Mesenchymal stem cell (in vitro differentiated cells and primary cell): ENCODE results near the gene LAMP2.
"Not testable (repeated sequence)": the region's sequence is repeated elsewhere in the genome, so short reads cannot be mapped to it uniquely, and the experiment has no call there.

ENCODE experiments used
- DNase-seq: peaks from one replicate; pipeline ENCODE4 v3.0.0-alpha.2; 2013
- H2AFZ ChIP-seq: one replicate; pipeline ENCODE4 v1.6.1; 2013; ENCODE audit warnings: low read depth, mild to moderate bottlenecking, control low read depth, inconsistent platforms, low read length, moderate library complexity
- H2AK5ac ChIP-seq: 2 replicates; pipeline ENCODE4 v1.6.1; 2013; ENCODE audit warnings: low read length, moderate library complexity, mild to moderate bottlenecking, inconsistent platforms; ENCODE audit not compliant: severe bottlenecking
- H2BK120ac ChIP-seq: one replicate; pipeline ENCODE4 v1.6.1; 2013; ENCODE audit warnings: low read depth, mild to moderate bottlenecking, inconsistent platforms, low read length, moderate library complexity
- H2BK12ac ChIP-seq, 2 experiments: one replicate each; pipeline ENCODE4 v1.6.1; 2013; ENCODE audit warnings: inconsistent platforms in 2 of 2, low read length in 2 of 2, mild to moderate bottlenecking in 2 of 2, moderate library complexity in 2 of 2, control low read depth in 1 of 2
- H2BK15ac ChIP-seq: one replicate; pipeline ENCODE4 v1.6.1; 2013; ENCODE audit warnings: mild to moderate bottlenecking, low read depth, inconsistent platforms; ENCODE audit not compliant: poor library complexity, severe bottlenecking
- H2BK5ac ChIP-seq: 2 replicates; pipeline ENCODE4 v1.6.1; 2013; ENCODE audit warnings: low read depth, mild to moderate bottlenecking, low read length, control low read depth, inconsistent platforms; ENCODE audit not compliant: poor library complexity, severe bottlenecking
- H3K14ac ChIP-seq, 2 experiments: one replicate each; pipeline ENCODE4 v1.6.1; 2013; ENCODE audit warnings: inconsistent platforms in 2 of 2, low read length in 2 of 2, control low read depth in 1 of 2, mild to moderate bottlenecking in 1 of 2, moderate library complexity in 1 of 2
- H3K18ac ChIP-seq, 2 experiments: one replicate each; pipeline ENCODE4 v1.6.1; 2013; ENCODE audit warnings: inconsistent platforms in 2 of 2, low read length in 2 of 2, control low read depth in 1 of 2, low read depth in 1 of 2, mild to moderate bottlenecking in 1 of 2
- H3K23ac ChIP-seq, 2 experiments: one replicate each; pipeline ENCODE4 v1.6.1; 2013; ENCODE audit warnings: inconsistent platforms in 2 of 2, low read length in 2 of 2, mild to moderate bottlenecking in 2 of 2, moderate library complexity in 2 of 2, control low read depth in 1 of 2
- H3K27ac ChIP-seq: 2 replicates; pipeline ENCODE4 v1.5.1; 2013; ENCODE audit warnings: mild to moderate bottlenecking, moderate library complexity, low read length, control low read depth, inconsistent platforms; ENCODE audit not compliant: poor library complexity, severe bottlenecking
- H3K27me3 ChIP-seq, 2 experiments: 2 replicates each; pipeline versions ENCODE4 v1.6.1 to v1.7.0; 2013; ENCODE audit warnings: low read length in 2 of 2, mild to moderate bottlenecking in 2 of 2, moderate library complexity in 2 of 2, control low read depth in 1 of 2, inconsistent platforms in 1 of 2; ENCODE audit not compliant: control insufficient read depth in 1 of 2, insufficient read depth in 1 of 2
- H3K36me3 ChIP-seq, 2 experiments: 2 replicates each; pipeline versions ENCODE4 v1.6.1 to v1.7.0; 2013; ENCODE audit warnings: low read length in 2 of 2, control low read depth in 1 of 2, inconsistent platforms in 1 of 2, low read depth in 1 of 2, mild to moderate bottlenecking in 1 of 2; ENCODE audit not compliant: insufficient read depth in 2 of 2, control insufficient read depth in 1 of 2
- H3K4ac ChIP-seq, 2 experiments: one replicate each; pipeline ENCODE4 v1.6.1; 2013; ENCODE audit warnings: inconsistent platforms in 2 of 2, low read length in 2 of 2, mild to moderate bottlenecking in 2 of 2, moderate library complexity in 2 of 2, control low read depth in 1 of 2, low read depth in 1 of 2
- H3K4me1 ChIP-seq: 2 replicates; pipeline ENCODE4 v1.6.1; 2013; ENCODE audit warnings: low read depth, low read length, control low read depth; ENCODE audit not compliant: control insufficient read depth, insufficient read depth
- H3K4me2 ChIP-seq: 2 replicates; pipeline ENCODE4 v1.6.1; 2013; ENCODE audit warnings: low read length, mild to moderate bottlenecking, inconsistent platforms; ENCODE audit not compliant: poor library complexity, severe bottlenecking
- H3K4me3 ChIP-seq, 2 experiments: 2 replicates each; pipeline versions ENCODE4 v1.5.1 to v1.7.0; 2013; ENCODE audit warnings: low read length in 2 of 2, mild to moderate bottlenecking in 2 of 2, control low read depth in 1 of 2, low read depth in 1 of 2; ENCODE audit not compliant: insufficient read depth in 1 of 2
- H3K79me1 ChIP-seq: replicated peaks from 2 replicates; pipeline ENCODE4 v1.6.1; 2013; ENCODE audit warnings: mild to moderate bottlenecking, control low read depth, low read length, inconsistent platforms; ENCODE audit not compliant: poor library complexity, severe bottlenecking
- H3K9ac ChIP-seq: 2 replicates; pipeline ENCODE4 v1.7.0; 2013; ENCODE audit warnings: mild to moderate bottlenecking, low read length, moderate library complexity
- H3K9me3 ChIP-seq: 2 replicates; pipeline ENCODE4 v1.7.0; 2013; ENCODE audit warnings: mild to moderate bottlenecking, low read length; ENCODE audit not compliant: control insufficient read depth
- H4K8ac ChIP-seq: one replicate; pipeline ENCODE4 v1.6.1; 2013; ENCODE audit warnings: inconsistent platforms, mild to moderate bottlenecking, low read length, moderate library complexity
- H4K91ac ChIP-seq: one replicate; pipeline ENCODE4 v1.6.1; 2013; ENCODE audit warnings: mild to moderate bottlenecking, low read length, inconsistent platforms
- WGBS: methylation state at CpG from one replicate; pipeline ENCODE4 v1.1.7; 2013; ENCODE audit warnings: mixed read lengths; 5-methylcytosine and 5-hydroxymethylcytosine counted together

Gene LAMP2

DNA sequence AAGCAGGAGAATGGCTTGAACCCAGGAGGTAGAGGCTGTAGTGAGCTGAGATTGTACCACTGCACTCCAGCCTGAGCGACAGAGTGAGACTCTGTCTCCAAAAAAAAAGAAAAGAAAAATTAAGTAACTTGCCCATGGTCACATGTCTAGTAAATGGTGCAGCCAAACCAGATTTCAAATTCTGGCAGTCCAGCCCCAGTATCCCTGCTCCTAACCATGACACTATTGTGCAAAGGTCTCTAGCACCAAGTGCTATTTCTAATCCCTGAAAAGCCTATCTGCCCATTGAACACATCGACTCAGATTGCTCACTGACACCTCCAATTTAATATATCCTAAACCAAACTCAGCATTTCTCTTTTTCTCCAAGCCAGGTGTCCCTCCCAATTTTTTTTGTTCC lies 7.6 kb upstream of the LAMP2 start:
- H3K14ac ChIP-seq: no peak overlapping the region
- no peak overlapping the region for H2BK120ac ChIP-seq
- H3K23ac ChIP-seq: no peak overlapping the region

DNA sequence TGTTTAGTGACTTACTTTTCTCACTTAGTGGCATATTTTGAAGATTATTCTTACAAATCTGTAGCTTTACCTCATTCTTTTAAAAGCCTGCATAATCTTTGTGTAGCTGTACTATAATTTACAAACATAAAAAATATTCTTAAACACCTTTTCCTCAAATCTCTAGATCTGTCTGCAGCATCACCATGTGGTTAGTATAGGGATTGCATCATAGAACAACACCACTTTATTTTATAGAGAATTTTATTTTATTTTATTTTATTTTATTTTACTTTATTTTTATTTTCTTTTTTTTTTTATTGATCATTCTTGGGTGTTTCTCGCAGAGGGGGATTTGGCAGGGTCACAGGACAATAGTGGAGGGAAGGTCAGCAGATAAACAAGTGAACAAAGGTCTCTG lies 6.4 kb upstream of the LAMP2 start:
- H2BK15ac ChIP-seq, H3K14ac ChIP-seq, H3K4me3 ChIP-seq, H2BK120ac ChIP-seq, H3K36me3 ChIP-seq, H3K4ac ChIP-seq, H4K8ac ChIP-seq, H3K9me3 ChIP-seq, H3K23ac ChIP-seq, H2BK5ac ChIP-seq, H3K4me1 ChIP-seq, H2AK5ac ChIP-seq, H3K27me3 ChIP-seq, H2BK12ac ChIP-seq, H3K18ac ChIP-seq, H4K91ac ChIP-seq, H3K27ac ChIP-seq, H2AFZ ChIP-seq, H3K79me1 ChIP-seq, H3K4me2 ChIP-seq, H3K9ac ChIP-seq: not testable (repeated sequence)
- WGBS: 0% methylated on average over 1 of the region's 1 CpG
- peak; percentile 19 for DNase-seq

More for the DNA sequence above, 7.6 kb upstream of the LAMP2 start:
- Histone ChIP-seq H3K27me3 (peaks cover 0 to 4% of the 10 kb centered on the region in 2 experiments), H3K9ac (no peak overlapping the region), H2BK5ac (no peak overlapping the region), H3K4me2 (no peak overlapping the region), H3K4me3 (no peak overlapping the region), H3K9me3 (no peaks in the 10 kb centered on the region), H4K8ac (no peak overlapping the region), H3K4me1 (no peaks in the 10 kb centered on the region), H3K79me1 (no peaks in the 10 kb centered on the region), H2AFZ (no peak overlapping the region), H4K91ac (no peak overlapping the region), H2BK12ac (no peak overlapping the region), H3K4ac (no peak overlapping the region), H2BK15ac (no peak overlapping the region), H3K18ac (no peak overlapping the region), H3K27ac (no peak overlapping the region), H3K36me3 (no peaks in the 10 kb centered on the region), H2AK5ac (no peak overlapping the region)
- 81% methylated on average over 2 of the region's 2 CpGs for WGBS
- DNase-seq: no peak

DNA sequence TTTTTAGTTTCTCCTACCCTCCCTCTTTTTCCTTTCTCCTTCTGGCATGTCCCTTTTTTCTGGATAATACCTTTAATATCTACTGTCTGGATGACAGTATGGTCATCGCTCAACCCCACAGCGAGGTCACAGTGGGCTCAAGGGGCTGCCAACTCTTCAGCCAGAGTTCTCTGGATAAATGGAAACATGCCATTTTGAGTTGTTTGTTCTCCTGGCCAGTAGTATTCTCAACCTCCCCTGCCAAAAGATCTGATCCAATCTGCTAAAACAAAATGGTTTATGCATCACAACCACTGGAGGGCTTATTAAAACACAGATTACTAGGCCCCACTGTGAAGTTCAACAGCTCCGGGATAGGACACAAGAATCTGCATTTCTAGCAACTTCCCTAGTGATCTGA lies 5.0 kb upstream of the LAMP2 start:
- Histone ChIP-seq H4K8ac (no peak overlapping the region), H3K4me1 (no peaks in the 10 kb centered on the region), H3K36me3 (no peaks in the 10 kb centered on the region), H3K14ac (no peak overlapping the region), H3K4ac (no peak overlapping the region), H3K4me3 (no peak overlapping the region), H3K79me1 (no peaks in the 10 kb centered on the region), H2BK5ac (no peak overlapping the region), H3K4me2 (no peak overlapping the region), H3K9ac (no peak overlapping the region), H3K27ac (no peak overlapping the region), H2BK120ac (no peak overlapping the region), H3K9me3 (no peaks in the 10 kb centered on the region), H3K18ac (no peak overlapping the region), H2BK15ac (no peak overlapping the region), H3K27me3 (peaks cover 0 to 3% of the 10 kb centered on the region in 2 experiments), H2AK5ac (no peak overlapping the region), H2BK12ac (no peak overlapping the region), H2AFZ (no peak overlapping the region), H4K91ac (no peak overlapping the region), H3K23ac (no peak overlapping the region)
- no peak for DNase-seq
- WGBS: 93% methylated on average over 3 of the region's 3 CpGs

DNA sequence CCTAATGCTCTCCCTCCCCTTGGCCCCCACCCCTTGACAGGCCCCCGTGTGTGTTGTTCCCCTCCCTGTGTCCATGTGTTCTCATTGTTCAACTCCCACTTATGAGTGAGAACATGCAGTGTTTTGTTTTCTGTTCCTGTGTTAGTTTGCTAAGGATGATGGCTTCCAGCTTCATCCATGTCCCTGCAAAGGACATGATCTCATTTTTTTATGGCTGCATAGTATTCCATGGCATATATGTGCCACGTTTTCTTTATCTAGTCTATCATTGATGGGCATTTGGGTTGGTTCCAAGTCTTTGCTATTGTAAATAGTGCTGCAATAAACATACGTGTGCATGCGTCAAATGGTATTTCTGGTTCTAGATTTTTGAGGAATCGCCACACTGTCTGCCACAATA lies 561 bp upstream of the LAMP2 start:
- not testable (repeated sequence) for H3K9me3 ChIP-seq, H2BK12ac ChIP-seq, H3K36me3 ChIP-seq, H4K91ac ChIP-seq, H3K23ac ChIP-seq, H4K8ac ChIP-seq, H2BK15ac ChIP-seq, H3K4me3 ChIP-seq, H3K79me1 ChIP-seq, H3K14ac ChIP-seq, H2AFZ ChIP-seq, H2BK5ac ChIP-seq, DNase-seq, H3K18ac ChIP-seq, H2BK120ac ChIP-seq, H3K27ac ChIP-seq, H3K4me2 ChIP-seq, H3K4ac ChIP-seq, H2AK5ac ChIP-seq, H3K4me1 ChIP-seq, H3K9ac ChIP-seq, H3K27me3 ChIP-seq
- 58% methylated on average over 2 of the region's 5 CpGs for WGBS
